IPS-NIHi7 (cell line): ENCODE results near the gene SLC4A7.
A peak's percentile ranks its signal among the peaks of the same experiment; 100 is the strongest.
"Not testable (repeated sequence)": the region's sequence is repeated elsewhere in the genome, so short reads cannot be mapped to it uniquely, and the experiment has no call there.

Experiments used
- DNase-seq: peaks from one replicate; pipeline ENCODE4 v3.0.0; 2012; ENCODE audit warnings: mixed read lengths; ENCODE audit errors: extremely low spot score

Gene SLC4A7

GRCh38 chr3:27484015-27484844 is at the start of gene SLC4A7:
TSS of gene SLC4A7 (minus strand) at chr3:27484384. CDS start at chr3:27484126, 258 bp downstream.
- peak; percentile 98 for DNase-seq

- peak; percentile 17 for DNase-seq
Observed at GRCh38 chr3:27533261-27533607, 49.0 kb upstream of the SLC4A7 start.

- DNase-seq = peak; percentile 23
Observed at GRCh38 chr3:27532426-27533260, 48.5 kb upstream of the SLC4A7 start.

- DNase-seq = not testable (repeated sequence)
Observed at GRCh38 chr3:27531193-27531751, 47.1 kb upstream of the SLC4A7 start.

- DNase-seq = no peak
Observed at GRCh38 chr3:27528791-27529190, 44.6 kb upstream of the SLC4A7 start.

GRCh38 chr3:27526614-27527315 is 42.6 kb upstream of the SLC4A7 start:
- DNase-seq = no peak

GRCh38 chr3:27521872-27522265 is 37.7 kb upstream of the SLC4A7 start:
- DNase-seq = no peak

- no peak for DNase-seq
Observed at GRCh38 chr3:27521179-27521871, 37.1 kb upstream of the SLC4A7 start.

- no peak for DNase-seq
Observed at GRCh38 chr3:27511724-27512422, 27.7 kb upstream of the SLC4A7 start.

GRCh38 chr3:27509376-27509775 is 25.2 kb upstream of the SLC4A7 start:
- DNase-seq = no peak

- no peak for DNase-seq
Observed at GRCh38 chr3:27508424-27508823, 24.2 kb upstream of the SLC4A7 start.

- no peak for DNase-seq
Observed at GRCh38 chr3:27507515-27508266, 23.5 kb upstream of the SLC4A7 start.

- DNase-seq = no peak
Observed at GRCh38 chr3:27507111-27507510, 22.9 kb upstream of the SLC4A7 start.

GRCh38 chr3:27504749-27505148 is 20.6 kb upstream of the SLC4A7 start:
- DNase-seq = no peak

GRCh38 chr3:27503526-27503925 is 19.3 kb upstream of the SLC4A7 start:
- no peak for DNase-seq

GRCh38 chr3:27501759-27502158 is 17.6 kb upstream of the SLC4A7 start:
- DNase-seq = no peak

GRCh38 chr3:27500986-27501385 is 16.8 kb upstream of the SLC4A7 start:
- DNase-seq = no peak

- DNase-seq = no peak
Observed at GRCh38 chr3:27500035-27500434, 15.9 kb upstream of the SLC4A7 start.

- DNase-seq = no peak
Observed at GRCh38 chr3:27494784-27495183, 10.6 kb upstream of the SLC4A7 start.

- no peak for DNase-seq
Observed at GRCh38 chr3:27488821-27489220, 4.6 kb upstream of the SLC4A7 start.
